GM12874 (cell line): ENCODE data around the gene TRIB2.

Experiments
- CTCF ChIP-seq: IDR thresholded peaks from 2 replicates; pipeline ENCODE4 v1.5.1; 2011; ENCODE audit warnings: low read depth, mild to moderate bottlenecking, control low read depth, low read length, moderate library complexity; ENCODE audit not compliant: insufficient read depth

The TRIB2 gene

GRCh38 chr2:12759248-12759647 is 42.5 kb downstream of the TRIB2 start:
- no peak for TF ChIP-seq CTCF

GRCh38 chr2:12761104-12761503 is 44.4 kb downstream of the TRIB2 start:
- no peak for TF ChIP-seq CTCF

GRCh38 chr2:12762337-12762736 is 45.6 kb downstream of the TRIB2 start:
- TF ChIP-seq CTCF, result no peak

- no peak for TF ChIP-seq CTCF
Observed at GRCh38 chr2:12762976-12763375, 46.2 kb downstream of the TRIB2 start.

GRCh38 chr2:12763486-12763885 is 46.8 kb downstream of the TRIB2 start:
- no peak for TF ChIP-seq CTCF

- TF ChIP-seq CTCF, result no peak
Observed at GRCh38 chr2:12764075-12764730, 47.5 kb downstream of the TRIB2 start.

GRCh38 chr2:12764849-12765605 is 48.3 kb downstream of the TRIB2 start:
- TF ChIP-seq CTCF, result no peak
